Breast epithelium (tissue), 3 donors: ENCODE results near the gene GPC5.

ENCODE experiments used
- CTCF ChIP-seq, 3 donors: fragments of 450-650 bp; IDR thresholded peaks; one replicate each; pipeline ENCODE4 v1.5.1; 2016 to 2017; ENCODE audit warnings: antibody characterized with exemption in 3 of 3, mild to moderate bottlenecking in 3 of 3, moderate library complexity in 3 of 3
- POLR2A ChIP-seq: fragments of 450-650 bp; IDR thresholded peaks from one replicate; pipeline ENCODE4 v1.6.1; 2016; ENCODE audit warnings: antibody characterized with exemption, mild to moderate bottlenecking, moderate library complexity
- POLR2AphosphoS5 ChIP-seq, 3 donors: sonication (generic); formaldehyde crosslinking; IDR thresholded peaks; one replicate each; pipeline ENCODE4 v1.6.1; 2017; ENCODE audit warnings: antibody characterized with exemption in 3 of 3

GRCh38 chr13:91601807-91602206 is 203.4 kb downstream of the GPC5 start:
- no peak for TF ChIP-seq POLR2A
- TF ChIP-seq CTCF (IDR thresholded peaks at IDR 0.05) = no peak
- TF ChIP-seq POLR2AphosphoS5 (IDR thresholded peaks at IDR 0.05) = no peak
